A549 (cell line): ENCODE measurements around the gene DHPS. TPM values are rescaled to one million over a fixed set of nuclear protein-coding genes. Genes with fewer than 3 reads are reported as not detected.

Source experiments
- ATAC-seq, 2 experiments: fragments of 200-7000 bp in 1 of 2; fragments of >200 bp in 1 of 2; cut with Nextera tagmentation in 1 of 2; cut with Tn5 transposase in 1 of 2; 3 replicates each; pipeline versions ENCODE4 v1.8.0 to v1.9.1; 2018 to 2020; ENCODE audit warnings: mild to moderate bottlenecking in 1 of 2, moderate library complexity in 1 of 2
- CTCF ChIA-PET: fragments of 300-600 bp; sonication (Branson Sonifier 250); formaldehyde crosslinking; extraction: SDS; loops from one replicate; lab custom pipeline; 2021; ENCODE audit warnings: antibody characterized with exemption, inconsistent platforms; lab: Yijun Ruan, JAX
- POLR2A ChIA-PET: fragments of 350-600 bp; formaldehyde crosslinking; extraction: SDS; loops from one replicate; lab custom pipeline; 2021; ENCODE audit warnings: antibody characterized with exemption, inconsistent platforms; lab: Yijun Ruan, JAX
- DNase-seq, 2 experiments: peaks; one replicate each; pipeline versions ENCODE4 v3.0.0 to v3.0.0-alpha.2; 2011 to 2016; ENCODE audit warnings: low read depth in 1 of 2, low spot score in 1 of 2
- FAIRE-seq: peaks from 2 replicates; lab custom pipeline; 2011; peaks lifted over from hg19 to GRCh38; lab: Jason Lieb, UNC
- H3K27ac ChIP-seq, 2 experiments: fragments of >200 bp; sonication (Bioruptor Twin); formaldehyde crosslinking; 3 replicates each; pipeline ENCODE4 v1.5.1; 2016 to 2017
- H3K4me1 ChIP-seq: fragments of >200 bp; sonication (Bioruptor Twin); formaldehyde crosslinking; 3 replicates; pipeline ENCODE4 v1.6.1; 2016
- H3K4me2 ChIP-seq: fragments of >200 bp; sonication (Bioruptor Twin); formaldehyde crosslinking; 3 replicates; pipeline ENCODE4 v1.6.1; 2016
- H3K4me3 ChIP-seq: fragments of >200 bp; sonication (Bioruptor Twin); formaldehyde crosslinking; 3 replicates; pipeline ENCODE4 v1.5.1; 2016
- H3K9me3 ChIP-seq: fragments of >200 bp; sonication (Bioruptor Twin); formaldehyde crosslinking; 3 replicates; pipeline ENCODE4 v1.6.1; 2016
- CBX8 ChIP-seq: fragments of 200-600 bp; sonication (generic); IDR thresholded peaks from 2 replicates; pipeline ENCODE4 v1.6.1; 2016
- CEBPB ChIP-seq, 2 experiments: fragments of >200 bp in 1 of 2; sonication (Bioruptor Twin) in 1 of 2; formaldehyde crosslinking in 1 of 2; IDR thresholded peaks; 2 replicates each; pipeline ENCODE4 v1.6.1; 2012 to 2016
- CHD2 ChIP-seq: fragments of 150-350 bp; IDR thresholded peaks from 2 replicates; pipeline ENCODE4 v1.6.1; 2014; ENCODE audit warnings: low read length; ENCODE audit not compliant: partially characterized antibody
- FOSB ChIP-seq: fragments of 250-450 bp; sonication (Bioruptor Pico); IDR thresholded peaks from 2 replicates; pipeline ENCODE4 v1.5.0; 2020; ENCODE audit warnings: mild to moderate bottlenecking, moderate library complexity
- GATA3 ChIP-seq: IDR thresholded peaks from 2 replicates; pipeline ENCODE4 v1.6.1; 2012; ENCODE audit warnings: borderline replicate concordance
- HDAC2 ChIP-seq: fragments of 200-600 bp; sonication (generic); IDR thresholded peaks from 2 replicates; pipeline ENCODE4 v1.6.1; 2016
- HOXB5 ChIP-seq: fragments of 250-450 bp; sonication (Bioruptor Pico); IDR thresholded peaks from 2 replicates; pipeline ENCODE4 v1.5.0; 2020; ENCODE audit warnings: mild to moderate bottlenecking, moderate library complexity
- JUN ChIP-seq, 2 experiments: fragments of >200 bp; sonication (Bioruptor Twin); formaldehyde crosslinking; IDR thresholded peaks; 2 replicates in 1 of 2; 3 replicates in 1 of 2; pipeline ENCODE4 v1.6.1; 2016 to 2017
- NFE2L2 ChIP-seq: fragments of 150-350 bp; conservative IDR thresholded peaks from 2 replicates; pipeline ENCODE4 v1.6.1; 2014; ENCODE audit warnings: low read length
- NPAS2 ChIP-seq: fragments of 250-450 bp; sonication (Bioruptor Pico); IDR thresholded peaks from 2 replicates; pipeline ENCODE4 v1.8.0; 2022; ENCODE audit warnings: mild to moderate bottlenecking, moderate library complexity, borderline replicate concordance
- PHF8 ChIP-seq: fragments of 200-600 bp; sonication (generic); IDR thresholded peaks from 2 replicates; pipeline ENCODE4 v1.6.1; 2016; ENCODE audit warnings: low read depth, mild to moderate bottlenecking, antibody characterized with exemption, moderate library complexity, borderline replicate concordance
- RAD21 ChIP-seq, 2 experiments: fragments of >200 bp in 1 of 2; sonication (Bioruptor Twin) in 1 of 2; formaldehyde crosslinking in 1 of 2; IDR thresholded peaks in 1 of 2; conservative IDR thresholded peaks in 1 of 2; 2 replicates in 1 of 2; 3 replicates in 1 of 2; pipeline ENCODE4 v1.6.1; 2012 to 2018; ENCODE audit warnings: inconsistent platforms in 1 of 2
- RARB ChIP-seq: fragments of 250-450 bp; sonication (Bioruptor Pico); IDR thresholded peaks from 2 replicates; pipeline ENCODE4 v1.8.0; 2021; ENCODE audit warnings: mild to moderate bottlenecking, moderate library complexity
- RFX5 ChIP-seq: fragments of 450-650 bp; IDR thresholded peaks from 2 replicates; pipeline ENCODE4 v1.7.1; 2014; ENCODE audit warnings: antibody characterized with exemption, mild to moderate bottlenecking, moderate library complexity
- TP53 ChIP-seq: fragments of 250-450 bp; sonication (Bioruptor Pico); IDR thresholded peaks from 2 replicates; pipeline ENCODE4 v1.5.0; 2021; ENCODE audit warnings: mild to moderate bottlenecking, moderate library complexity
- ZSCAN20 ChIP-seq: fragments of 250-450 bp; sonication (Bioruptor Pico); IDR thresholded peaks from 2 replicates; pipeline ENCODE4 v1.8.0; 2022; ENCODE audit warnings: mild to moderate bottlenecking, moderate library complexity
- WGBS: methylation state at CpG from one replicate; pipeline ENCODE4 v1.1.6; 2017; ENCODE audit errors: missing lambda C conversion rate; 5-methylcytosine and 5-hydroxymethylcytosine counted together
- polyA plus RNA-seq, 4 experiments: library from polyadenylated mRNA; depleted of rRNA in 3 of 4; stranded (reverse); fragments of >200 nt; fragmentation: RNase III in 1 of 4; extraction: RNeasy Plus Mini Kit Qiagen cat#74134 plus additional on column Dnase treatment in 1 of 4; gene quantifications; 2 replicates in 3 of 4; 3 replicates in 1 of 4; pipeline ENCODE4 v1.2.3, GENCODE V29; 2011 to 2017
- TF ChIP-seq, protein P1 (sequence below): IDR thresholded peaks from 2 replicates; pipeline ENCODE4 v1.6.1; 2012
- TF ChIP-seq, protein P2 (sequence below): fragments of >200 bp; sonication (Bioruptor Twin); formaldehyde crosslinking; IDR thresholded peaks from 3 replicates; pipeline ENCODE4 v1.5.1; 2016
- TF ChIP-seq, protein P3 (sequence below): fragments of >200 bp; sonication (Bioruptor Twin); formaldehyde crosslinking; IDR thresholded peaks from 2 replicates; pipeline ENCODE4 v1.6.1; 2016
- TF ChIP-seq, protein P4 (sequence below): IDR thresholded peaks from 2 replicates; pipeline ENCODE4 v1.6.1; 2012

DHPS gene
- polyA plus RNA-seq, 2 of the 4 experiments (the other 2 are of a cell fraction) = 57.8 to 71.9 TPM

DNA sequence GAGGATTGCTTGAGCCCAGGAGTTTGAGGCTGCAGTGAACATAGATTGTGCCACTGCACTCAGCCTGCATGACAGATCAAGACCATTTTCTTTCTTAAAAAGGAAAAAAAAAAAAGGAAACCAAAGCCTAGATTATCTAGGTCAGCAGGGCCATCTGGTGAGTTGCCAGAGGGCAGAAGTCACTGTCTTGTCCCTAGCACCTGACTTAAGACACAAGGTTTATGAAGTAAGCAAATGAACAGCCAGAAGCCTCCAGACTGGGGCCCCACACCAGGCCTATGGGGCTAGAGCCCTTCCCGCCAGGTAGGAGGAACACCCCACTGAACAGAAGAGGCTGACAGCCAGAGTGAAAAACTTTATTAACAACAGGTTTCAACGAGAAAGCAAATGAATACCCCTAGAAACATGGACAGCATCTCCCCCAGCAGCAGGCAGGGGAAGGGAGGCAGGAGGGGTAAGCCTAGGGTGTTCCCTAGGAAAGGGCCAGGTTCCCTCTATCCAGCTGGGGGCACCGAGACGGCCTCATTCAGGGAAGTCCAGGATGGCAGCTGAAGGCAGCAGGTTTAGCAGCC, 13.9 kb downstream of the DHPS start (continued):
- TF ChIP-seq, protein P1, sequence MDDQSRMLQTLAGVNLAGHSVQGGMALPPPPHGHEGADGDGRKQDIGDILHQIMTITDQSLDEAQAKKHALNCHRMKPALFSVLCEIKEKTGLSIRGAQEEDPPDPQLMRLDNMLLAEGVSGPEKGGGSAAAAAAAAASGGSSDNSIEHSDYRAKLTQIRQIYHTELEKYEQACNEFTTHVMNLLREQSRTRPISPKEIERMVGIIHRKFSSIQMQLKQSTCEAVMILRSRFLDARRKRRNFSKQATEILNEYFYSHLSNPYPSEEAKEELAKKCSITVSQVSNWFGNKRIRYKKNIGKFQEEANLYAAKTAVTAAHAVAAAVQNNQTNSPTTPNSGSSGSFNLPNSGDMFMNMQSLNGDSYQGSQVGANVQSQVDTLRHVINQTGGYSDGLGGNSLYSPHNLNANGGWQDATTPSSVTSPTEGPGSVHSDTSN = no peak
- no peak for TF ChIP-seq HOXB5 (CRISPR knock-in tag)

DNA sequence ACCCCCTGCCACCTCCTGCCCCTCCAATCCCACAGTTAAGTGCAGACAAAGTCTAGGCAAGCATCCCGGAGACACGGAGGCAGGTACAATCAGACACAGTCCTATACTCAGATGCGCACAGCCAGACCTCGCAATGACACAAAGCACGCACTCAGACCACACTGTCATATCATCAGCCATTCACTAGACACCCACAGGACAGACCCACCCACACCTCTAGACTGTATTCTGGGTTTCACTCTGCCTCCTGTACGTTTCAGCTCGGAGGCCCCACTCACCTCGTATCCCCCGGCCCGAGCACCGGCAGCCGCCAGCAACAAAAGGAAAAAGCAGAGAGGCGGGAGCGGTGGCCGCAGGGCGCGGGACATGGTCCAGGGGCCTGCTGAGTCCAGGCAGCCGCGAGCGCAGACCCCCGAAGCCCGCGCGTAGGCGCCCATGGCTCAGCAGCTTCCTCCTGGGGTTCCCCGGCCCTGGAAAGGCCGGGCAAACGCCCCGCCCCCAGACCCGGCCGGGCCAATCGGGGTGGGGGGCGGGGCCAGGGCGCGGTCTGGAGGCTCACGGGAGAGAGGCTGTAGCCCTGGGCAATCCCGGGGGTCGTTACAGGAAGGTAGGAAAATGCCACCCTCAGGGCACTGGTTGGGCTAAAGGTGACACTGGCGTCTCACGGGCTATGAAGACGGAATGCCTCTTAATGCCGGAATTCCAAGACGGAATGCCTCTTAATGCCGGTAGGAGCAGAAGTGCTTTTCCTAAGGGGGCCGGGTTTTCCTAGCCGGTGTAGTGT, 15.2 kb downstream of the DHPS start, which contains the start of the genes MAN2B1 and WDR83:
MAN2B1 (minus strand) TSS at position 478 of the 784 bp plus-strand sequence; CDS start at position 437, 41 bp downstream.
WDR83 (plus strand) TSS at position 543 of the 784 bp plus-strand sequence. CDS start 2,984 bp downstream, outside the sequence.
- POLR2A ChIA-PET = interaction anchor here (0.5 to 1.2 kb wide), 5 partner anchors 9 to 56 kb away, joined by 3 to 5 read pairs (median 3); partner anchors contain the start of genes DHPS, ZNF490 and ZNF791
- CTCF ChIA-PET = interaction anchor here (0.6 to 1.3 kb wide), 3 partner anchors 10 to 413 kb away, joined by 3 to 6 read pairs (median 4); no protein-coding TSS in a partner anchor
- ATAC-seq = peak; percentile 74 to 85
- TF ChIP-seq NFE2L2 (no peak), RAD21 (conservative IDR thresholded peaks at IDR 0.05 in 1 of 2, IDR thresholded peaks at IDR 0.05 in 1 of 2) (no peak), PHF8 (no peak), JUN (IDR thresholded peaks at IDR 0.05) (no peak), CEBPB (IDR thresholded peaks at IDR 0.05) (no peak), NPAS2 (CRISPR knock-in tag) (no peak), RARB (CRISPR knock-in tag) (no peak), FOSB (no peak), HDAC2 (no peak), GATA3 (no peak), TP53 (CRISPR knock-in tag) (no peak), CBX8 (no peak), ZSCAN20 (CRISPR knock-in tag) (no peak), CHD2 (no peak), RFX5 (no peak), HOXB5 (CRISPR knock-in tag) (no peak)
- TF ChIP-seq, protein P2, sequence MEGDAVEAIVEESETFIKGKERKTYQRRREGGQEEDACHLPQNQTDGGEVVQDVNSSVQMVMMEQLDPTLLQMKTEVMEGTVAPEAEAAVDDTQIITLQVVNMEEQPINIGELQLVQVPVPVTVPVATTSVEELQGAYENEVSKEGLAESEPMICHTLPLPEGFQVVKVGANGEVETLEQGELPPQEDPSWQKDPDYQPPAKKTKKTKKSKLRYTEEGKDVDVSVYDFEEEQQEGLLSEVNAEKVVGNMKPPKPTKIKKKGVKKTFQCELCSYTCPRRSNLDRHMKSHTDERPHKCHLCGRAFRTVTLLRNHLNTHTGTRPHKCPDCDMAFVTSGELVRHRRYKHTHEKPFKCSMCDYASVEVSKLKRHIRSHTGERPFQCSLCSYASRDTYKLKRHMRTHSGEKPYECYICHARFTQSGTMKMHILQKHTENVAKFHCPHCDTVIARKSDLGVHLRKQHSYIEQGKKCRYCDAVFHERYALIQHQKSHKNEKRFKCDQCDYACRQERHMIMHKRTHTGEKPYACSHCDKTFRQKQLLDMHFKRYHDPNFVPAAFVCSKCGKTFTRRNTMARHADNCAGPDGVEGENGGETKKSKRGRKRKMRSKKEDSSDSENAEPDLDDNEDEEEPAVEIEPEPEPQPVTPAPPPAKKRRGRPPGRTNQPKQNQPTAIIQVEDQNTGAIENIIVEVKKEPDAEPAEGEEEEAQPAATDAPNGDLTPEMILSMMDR = no peak
- TF ChIP-seq, protein P3, sequence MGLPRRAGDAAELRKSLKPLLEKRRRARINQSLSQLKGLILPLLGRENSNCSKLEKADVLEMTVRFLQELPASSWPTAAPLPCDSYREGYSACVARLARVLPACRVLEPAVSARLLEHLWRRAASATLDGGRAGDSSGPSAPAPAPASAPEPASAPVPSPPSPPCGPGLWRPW = no peak
- TF ChIP-seq, protein P4, sequence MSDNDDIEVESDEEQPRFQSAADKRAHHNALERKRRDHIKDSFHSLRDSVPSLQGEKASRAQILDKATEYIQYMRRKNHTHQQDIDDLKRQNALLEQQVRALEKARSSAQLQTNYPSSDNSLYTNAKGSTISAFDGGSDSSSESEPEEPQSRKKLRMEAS = no peak
- TF ChIP-seq, all 56 proteins: peak for 0
- 16% methylated on average over 21 of the region's 46 CpGs for WGBS
- H3K27ac ChIP-seq = peak within 1 kb of the TSS; percentile 82 to 86
- peak; percentile 41 to 73 for DNase-seq
- FAIRE-seq = no peak
- peak within 1 kb of the TSS; percentile 97 for H3K4me2 ChIP-seq
- H3K4me3 ChIP-seq = peak within 1 kb of the TSS; percentile 90
- H3K9me3 ChIP-seq = no peaks in the 10 kb centered on the region
- peaks cover 11% of the 10 kb centered on the region for H3K4me1 ChIP-seq
